IPS-15b (cell line): Measurements from ENCODE around the gene MGAT4D.
"Not testable (repeated sequence)": the region's sequence is repeated elsewhere in the genome, so short reads cannot be mapped to it uniquely, and the experiment has no call there.

Experiments
- H3K27me3 ChIP-seq: one replicate; pipeline ENCODE4 v1.6.1; 2013; ENCODE audit warnings: low read length; ENCODE audit not compliant: control insufficient read depth, insufficient read depth
- H3K36me3 ChIP-seq: one replicate; pipeline ENCODE4 v1.6.1; 2013; ENCODE audit warnings: low read length; ENCODE audit not compliant: control insufficient read depth, insufficient read depth
- H3K4me1 ChIP-seq: one replicate; pipeline ENCODE4 v1.6.1; 2013; ENCODE audit warnings: mild to moderate bottlenecking, low read length; ENCODE audit not compliant: control insufficient read depth, insufficient read depth
- H3K4me3 ChIP-seq: one replicate; pipeline ENCODE4 v1.5.1; 2013; ENCODE audit warnings: low read depth, low read length
- H3K9ac ChIP-seq: one replicate; pipeline ENCODE4 v1.6.1; 2013; ENCODE audit warnings: low read depth, mild to moderate bottlenecking, low read length
- H3K9me3 ChIP-seq: one replicate; pipeline ENCODE4 v1.6.1; 2013; ENCODE audit warnings: mild to moderate bottlenecking, low read length; ENCODE audit not compliant: control insufficient read depth, insufficient read depth

The MGAT4D gene

DNA sequence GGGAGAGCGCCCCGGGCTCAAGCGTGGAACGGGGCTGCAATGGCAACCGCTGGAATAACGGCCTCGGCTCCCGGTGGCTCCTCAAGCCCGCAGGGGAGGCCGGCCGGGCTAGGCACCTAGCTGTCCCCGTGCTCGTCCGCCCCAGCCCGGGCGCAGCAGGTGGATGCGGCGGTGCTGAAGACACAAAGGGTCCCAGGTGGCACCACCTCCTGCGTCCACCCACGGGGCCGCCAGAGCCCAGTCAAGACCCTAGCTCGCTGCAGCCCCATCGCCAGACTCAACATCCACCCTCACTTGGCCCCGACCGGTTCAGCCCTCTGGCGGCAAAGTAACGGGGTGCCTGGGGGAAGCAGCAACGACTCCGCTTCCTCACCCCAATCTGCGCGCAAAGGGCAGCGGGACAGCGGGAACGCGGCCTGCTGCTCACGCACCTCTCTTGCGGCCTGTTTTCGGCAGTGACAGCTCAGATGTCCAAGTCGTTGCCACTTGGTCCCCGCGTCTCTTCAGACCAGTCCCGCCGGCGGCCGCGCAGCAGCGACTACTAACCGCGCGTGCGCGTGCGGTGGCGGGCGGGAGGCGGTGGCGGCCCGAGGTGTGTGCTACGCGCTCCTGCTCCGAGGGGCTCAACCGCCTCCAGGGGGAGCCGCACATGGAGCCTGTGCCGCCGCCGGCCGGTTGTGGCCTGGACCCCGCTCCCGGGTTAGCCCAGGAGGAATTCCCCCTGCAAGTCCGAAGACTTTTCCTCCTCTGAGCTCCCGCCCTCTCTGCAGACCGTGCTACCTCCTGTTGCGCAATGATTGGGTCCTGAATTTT, 70.8 kb downstream of the MGAT4D start, which contains the start of gene CLGN:
Gene CLGN (minus strand): TSS at position 543 of the 813 bp plus-strand sequence. CDS start 14,570 bp downstream, outside the sequence.
- peaks cover 12% of the 10 kb centered on the region for H3K27me3 ChIP-seq
- no peak within 1 kb of the TSS for H3K9ac ChIP-seq
- no peaks in the 10 kb centered on the region for H3K4me1 ChIP-seq
- H3K9me3 ChIP-seq: no peaks in the 10 kb centered on the region
- H3K36me3 ChIP-seq: no peaks in the 10 kb centered on the region
- H3K4me3 ChIP-seq: peak within 1 kb of the TSS; percentile 75

DNA sequence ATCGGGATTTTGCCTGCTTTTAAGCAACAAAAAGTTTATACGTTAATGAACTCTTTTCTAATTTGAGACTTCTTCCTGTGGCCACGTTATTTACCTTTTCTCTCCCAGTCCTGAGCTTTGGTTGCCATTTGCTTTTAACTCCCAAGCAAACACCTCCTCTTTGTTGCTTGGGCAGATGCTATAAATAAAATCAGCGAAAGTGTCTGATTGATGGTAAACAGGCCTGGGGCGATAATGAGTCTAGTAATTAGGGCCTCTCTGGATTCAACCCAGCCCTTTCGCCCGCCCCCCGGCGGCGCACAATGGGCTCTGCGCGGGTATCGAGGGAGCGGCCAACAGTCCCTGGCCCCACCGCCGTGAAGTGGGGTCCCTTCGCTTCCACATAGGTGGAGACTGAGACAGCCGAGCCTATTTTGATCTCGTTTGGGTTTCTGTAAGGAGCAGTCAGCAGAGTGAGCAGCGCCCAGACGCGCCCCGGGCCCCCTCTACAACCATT, 71.4 kb downstream of the MGAT4D start:
- Histone ChIP-seq H3K4me3 (peak overlapping the region; percentile 75), H3K9ac (no peak overlapping the region), H3K27me3 (peaks cover 12% of the 10 kb centered on the region)

GRCh38 chr4:140423106-140423505, 75.0 kb downstream of the MGAT4D start:
- Histone ChIP-seq H3K4me3 (no peak overlapping the region), H3K9ac (no peak overlapping the region), H3K4me1 (no peaks in the 10 kb centered on the region)

More for the DNA sequence above, 71.4 kb downstream of the MGAT4D start:
- H3K4me1 ChIP-seq: no peaks in the 10 kb centered on the region
- H3K36me3 ChIP-seq: no peaks in the 10 kb centered on the region
- no peaks in the 10 kb centered on the region for H3K9me3 ChIP-seq

GRCh38 chr4:140413130-140413969, 84.7 kb downstream of the MGAT4D start:
- not testable (repeated sequence) for H3K27me3 ChIP-seq, H3K4me1 ChIP-seq, H3K9me3 ChIP-seq, H3K36me3 ChIP-seq, H3K4me3 ChIP-seq, H3K9ac ChIP-seq

More at GRCh38 chr4:140423106-140423505, 75.0 kb downstream of the MGAT4D start:
- Histone ChIP-seq H3K9me3 (no peaks in the 10 kb centered on the region), H3K27me3 (peaks cover 8% of the 10 kb centered on the region), H3K36me3 (no peaks in the 10 kb centered on the region)

DNA sequence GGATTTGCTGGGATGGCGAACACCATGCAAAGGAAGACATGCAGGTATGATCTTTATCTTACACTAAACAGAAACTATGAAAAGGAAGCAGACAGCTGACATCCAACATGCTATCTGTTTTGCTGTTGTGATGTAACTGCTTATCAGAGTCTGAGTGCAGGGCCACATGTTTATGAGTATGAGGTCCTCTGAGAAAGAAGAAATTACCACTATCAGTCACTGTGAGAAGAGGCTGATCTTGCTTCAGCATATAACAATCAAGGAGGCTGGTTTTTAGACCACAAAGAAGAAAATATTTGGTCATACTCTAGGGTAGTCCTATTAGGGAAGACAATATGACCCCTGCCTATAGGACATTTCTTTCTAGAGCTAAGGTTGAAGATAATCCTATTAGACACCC, 89.1 kb downstream of the MGAT4D start:
- Histone ChIP-seq H3K4me3 (no peak overlapping the region), H3K9ac (no peak overlapping the region), H3K4me1 (no peaks in the 10 kb centered on the region), H3K27me3 (no peaks in the 10 kb centered on the region), H3K9me3 (no peaks in the 10 kb centered on the region), H3K36me3 (no peaks in the 10 kb centered on the region)

GRCh38 chr4:140406292-140406691, 91.8 kb downstream of the MGAT4D start:
- Histone ChIP-seq H3K9me3 (no peaks in the 10 kb centered on the region), H3K27me3 (no peaks in the 10 kb centered on the region), H3K4me3 (no peak overlapping the region), H3K9ac (no peak overlapping the region), H3K4me1 (no peaks in the 10 kb centered on the region), H3K36me3 (no peaks in the 10 kb centered on the region)

- Histone ChIP-seq H3K4me3 (no peak overlapping the region), H3K27me3 (no peaks in the 10 kb centered on the region), H3K36me3 (no peaks in the 10 kb centered on the region)
Measured at GRCh38 chr4:140400111-140400510, 98.0 kb downstream of the MGAT4D start.

GRCh38 chr4:140395668-140396067, 102.4 kb downstream of the MGAT4D start:
- no peaks in the 10 kb centered on the region for H3K4me1 ChIP-seq
- H3K36me3 ChIP-seq: no peaks in the 10 kb centered on the region
- no peak overlapping the region for H3K4me3 ChIP-seq
- no peaks in the 10 kb centered on the region for H3K27me3 ChIP-seq
- H3K9me3 ChIP-seq: no peaks in the 10 kb centered on the region
- no peak overlapping the region for H3K9ac ChIP-seq

More at GRCh38 chr4:140400111-140400510, 98.0 kb downstream of the MGAT4D start:
- H3K9ac ChIP-seq: no peak overlapping the region
- H3K4me1 ChIP-seq: no peaks in the 10 kb centered on the region
- no peaks in the 10 kb centered on the region for H3K9me3 ChIP-seq
